SW480 (cell line): Measurements from ENCODE around the gene CDH13.

Experiments
- DNase-seq: peaks from one replicate; pipeline ENCODE4 v3.0.0-alpha.2; 2016; ENCODE audit warnings: low spot score

Gene CDH13

DNA sequence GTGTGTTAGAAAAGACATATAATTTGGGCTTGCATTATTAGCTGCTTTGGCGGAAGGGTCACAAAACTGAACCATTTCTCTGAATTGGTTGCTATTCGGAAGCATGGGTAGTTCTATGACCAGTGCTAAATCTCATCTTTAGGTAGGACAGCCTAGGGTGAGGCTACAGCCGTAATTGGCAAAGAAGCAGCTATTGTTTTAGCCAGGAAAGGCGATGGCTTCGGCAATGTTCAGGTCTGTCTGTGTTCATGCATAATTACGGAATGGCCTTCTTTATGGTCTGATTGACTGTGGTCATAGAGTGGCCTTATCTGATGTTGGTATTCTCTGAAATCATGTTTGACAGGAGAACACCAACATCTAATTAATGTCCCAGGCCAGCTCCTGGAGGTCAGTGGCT lies 812.6 kb downstream of the CDH13 start:
- no peak for DNase-seq

DNA sequence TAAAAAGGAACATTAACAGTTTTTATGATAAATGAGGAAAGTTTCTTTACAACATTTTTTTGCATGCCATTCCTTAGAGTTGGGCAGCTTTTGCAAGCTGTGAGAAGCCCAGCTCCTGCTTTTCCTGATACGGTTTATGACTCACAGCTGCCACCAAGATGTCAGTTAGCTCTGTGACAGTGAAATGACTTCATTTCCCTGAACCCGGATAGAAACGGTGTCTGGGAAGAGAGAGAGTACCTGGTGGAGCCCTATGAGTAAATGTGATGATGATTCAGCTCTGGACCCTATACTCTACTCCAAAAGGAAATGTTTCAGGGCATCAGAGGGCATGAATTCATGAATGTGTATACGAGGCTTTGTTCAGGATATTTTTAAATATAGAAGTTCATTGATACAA lies 814.7 kb downstream of the CDH13 start:
- no peak for DNase-seq

- DNase-seq: no peak
Measured at GRCh38 chr16:83443972-83444371, 817.2 kb downstream of the CDH13 start.

DNA sequence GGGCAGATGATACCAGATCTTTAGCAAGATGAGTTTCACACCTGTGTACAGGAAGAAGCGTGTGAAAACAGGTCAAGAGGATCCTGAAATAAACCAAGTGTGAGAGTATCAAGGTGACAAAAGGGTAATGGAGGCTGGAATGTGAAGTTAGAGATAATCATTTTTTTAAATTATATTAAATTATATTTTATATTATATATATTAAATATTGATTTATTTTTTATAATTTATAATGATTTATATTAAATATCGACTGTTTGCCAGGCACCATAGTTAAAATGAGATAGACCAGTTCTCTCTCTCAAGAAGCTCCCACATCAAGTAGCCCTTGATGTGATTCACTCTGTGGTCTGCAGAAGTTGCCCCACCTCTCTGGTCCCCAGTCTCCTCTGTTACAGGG lies 820.8 kb downstream of the CDH13 start:
- DNase-seq: no peak

DNA sequence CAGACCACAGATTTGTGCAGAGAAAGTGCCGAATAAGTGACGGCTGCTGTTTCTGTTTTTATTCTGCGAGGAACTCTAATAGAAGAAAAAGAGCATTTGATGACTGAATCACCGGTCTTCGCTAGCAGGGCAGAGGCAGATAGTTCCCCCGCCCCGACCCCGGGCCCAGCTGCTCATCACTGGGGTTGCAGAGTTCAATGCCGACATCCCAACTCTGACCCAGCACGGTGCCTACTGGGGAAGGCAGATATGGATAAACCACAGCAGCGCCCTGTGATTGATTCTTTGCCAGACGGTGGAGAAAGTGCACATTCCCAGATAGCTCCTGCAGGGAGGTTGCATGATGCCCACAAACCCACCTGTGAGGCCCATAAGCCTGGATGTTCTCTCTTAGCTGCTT lies 823.1 kb downstream of the CDH13 start:
- DNase-seq: no peak

DNA sequence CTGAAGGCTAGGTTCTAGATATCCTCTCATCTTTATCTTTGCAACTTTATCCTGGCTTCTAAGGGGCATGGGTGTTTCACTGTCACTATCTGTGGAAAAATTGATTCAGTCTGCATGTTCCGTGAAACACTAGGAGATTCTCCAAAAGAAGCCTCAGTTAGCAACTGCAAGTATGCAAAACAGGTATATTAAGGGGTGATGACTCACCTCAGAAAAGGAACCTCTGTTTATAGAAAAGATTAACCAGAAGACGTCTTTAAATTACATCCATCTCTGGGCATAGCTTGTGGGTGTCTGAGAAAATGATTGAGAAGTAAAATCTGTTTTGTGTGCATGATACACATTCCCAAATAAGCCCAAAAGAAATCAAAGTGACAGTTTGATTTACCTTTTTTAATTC lies 827.2 kb downstream of the CDH13 start:
- DNase-seq: no peak

GRCh38 chr16:83455716-83456115 lies 828.9 kb downstream of the CDH13 start:
- no peak for DNase-seq

GRCh38 chr16:83456934-83457333 lies 830.2 kb downstream of the CDH13 start:
- DNase-seq: no peak

DNA sequence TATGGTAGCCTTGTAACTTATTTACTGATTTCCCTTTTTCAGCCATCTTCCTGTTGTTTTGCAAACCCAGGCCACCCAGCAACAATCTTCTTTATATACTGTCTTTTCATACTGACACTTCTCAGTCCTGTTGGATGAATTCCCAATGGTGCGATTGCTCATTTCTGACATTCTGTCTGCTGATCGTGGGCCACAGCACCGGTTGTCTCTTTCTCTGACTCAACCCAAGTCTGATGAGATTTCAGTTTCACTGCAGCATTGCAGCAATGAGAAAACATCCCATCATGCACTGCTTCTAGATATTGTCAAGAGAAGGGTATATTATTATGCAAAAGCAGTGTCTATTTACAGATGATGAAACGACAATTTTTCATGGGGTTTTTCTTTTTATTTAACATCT lies 831.8 kb downstream of the CDH13 start:
- no peak for DNase-seq

DNA sequence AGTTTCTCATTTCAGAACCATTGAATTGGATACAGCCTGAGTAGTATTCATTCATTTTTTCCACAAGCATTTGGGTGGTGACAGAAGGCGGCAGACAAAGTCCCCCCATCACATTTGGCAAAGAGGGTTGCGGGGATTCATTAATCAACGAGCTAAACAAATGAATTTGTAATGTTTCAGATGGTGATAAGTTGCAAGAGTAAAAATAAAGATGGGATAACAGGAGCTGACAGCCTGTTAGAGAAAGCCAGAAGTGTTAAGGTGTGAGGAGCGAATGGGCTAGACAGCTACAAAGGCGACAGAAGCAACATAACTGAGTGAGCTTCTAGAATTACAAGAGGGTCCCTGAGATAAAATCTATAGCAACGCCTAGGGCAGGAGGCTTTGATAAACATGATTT lies 838.2 kb downstream of the CDH13 start:
- DNase-seq: no peak

- no peak for DNase-seq
Measured at GRCh38 chr16:83470416-83470815, 843.6 kb downstream of the CDH13 start.

- no peak for DNase-seq
Measured at GRCh38 chr16:83472776-83473501, 846.2 kb downstream of the CDH13 start.

DNA sequence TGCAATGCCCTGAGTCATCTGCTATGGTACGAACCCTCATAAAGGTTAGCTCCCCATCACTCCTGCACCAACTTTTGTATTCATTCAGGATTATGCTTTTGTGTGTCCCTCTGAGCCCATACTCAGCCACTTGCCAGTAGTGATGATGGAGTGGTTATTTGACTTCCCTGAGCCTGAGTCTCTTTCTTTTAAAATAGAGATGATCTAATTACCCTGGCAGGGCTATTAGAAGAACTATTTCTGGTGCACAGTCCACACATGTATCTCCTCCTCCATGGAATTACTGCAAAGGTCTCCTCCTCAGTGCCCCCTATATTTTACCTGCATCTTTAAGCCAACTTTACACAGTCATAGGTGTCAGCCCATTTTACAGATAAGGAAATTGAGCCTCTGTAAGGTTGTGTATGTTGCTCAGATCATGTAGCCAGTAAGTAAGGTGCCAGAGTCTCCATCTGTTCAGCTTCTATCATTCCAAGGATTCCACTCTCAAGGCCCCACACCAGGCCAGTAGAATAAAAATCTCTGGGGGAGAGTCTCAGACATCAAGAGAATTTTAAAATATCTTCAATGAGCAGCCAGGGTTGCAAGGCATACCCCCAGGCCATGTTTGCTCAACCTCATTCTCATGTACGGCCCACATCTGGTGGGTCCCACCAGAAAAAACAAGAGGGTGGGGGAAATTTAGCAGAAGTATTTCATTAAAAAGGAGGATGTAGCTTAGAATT lies 847.3 kb downstream of the CDH13 start:
- DNase-seq: no peak

DNA sequence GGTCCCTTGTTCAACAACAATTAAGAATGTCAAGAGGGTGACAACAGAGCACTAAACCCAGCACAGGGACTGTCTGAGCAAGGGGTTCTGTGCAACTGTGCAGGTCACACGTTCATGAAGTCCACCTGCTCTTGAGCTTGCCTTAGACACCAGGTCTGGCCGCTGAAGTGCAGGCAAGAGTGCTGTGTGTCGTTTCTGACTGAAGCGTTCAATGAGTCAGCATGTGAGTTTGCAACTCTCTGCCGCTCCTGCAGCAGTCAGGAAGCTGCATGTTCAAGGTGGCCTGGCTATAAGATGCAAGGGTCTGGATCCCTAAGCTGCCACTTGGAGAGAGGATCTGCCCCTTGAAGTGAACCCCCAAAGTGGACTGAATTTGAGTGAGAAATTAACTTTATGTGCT lies 848.3 kb downstream of the CDH13 start:
- DNase-seq: no peak

DNA sequence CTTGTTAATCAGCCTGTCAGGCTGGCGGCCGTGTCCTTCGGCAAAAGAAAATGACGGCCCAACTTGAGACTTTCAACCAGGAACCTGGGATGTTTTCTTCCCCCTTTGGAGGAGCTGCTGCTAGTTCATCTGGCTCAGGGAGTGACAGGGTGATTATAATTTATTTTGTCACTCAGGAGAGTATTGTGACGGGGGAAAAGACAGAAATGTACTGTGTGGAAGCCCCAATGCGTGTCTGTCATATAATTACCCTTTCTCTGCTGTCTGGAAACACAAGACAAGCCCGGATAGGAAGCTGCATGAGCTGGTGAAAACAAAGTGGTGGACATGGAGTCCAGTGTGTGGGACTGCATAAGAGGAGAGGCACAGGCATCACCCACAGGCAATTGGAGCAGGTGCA lies 854.8 kb downstream of the CDH13 start:
- no peak for DNase-seq

GRCh38 chr16:83482545-83483162 lies 855.9 kb downstream of the CDH13 start:
- no peak for DNase-seq

- DNase-seq: no peak
Measured at GRCh38 chr16:83490073-83490472, 863.3 kb downstream of the CDH13 start.

DNA sequence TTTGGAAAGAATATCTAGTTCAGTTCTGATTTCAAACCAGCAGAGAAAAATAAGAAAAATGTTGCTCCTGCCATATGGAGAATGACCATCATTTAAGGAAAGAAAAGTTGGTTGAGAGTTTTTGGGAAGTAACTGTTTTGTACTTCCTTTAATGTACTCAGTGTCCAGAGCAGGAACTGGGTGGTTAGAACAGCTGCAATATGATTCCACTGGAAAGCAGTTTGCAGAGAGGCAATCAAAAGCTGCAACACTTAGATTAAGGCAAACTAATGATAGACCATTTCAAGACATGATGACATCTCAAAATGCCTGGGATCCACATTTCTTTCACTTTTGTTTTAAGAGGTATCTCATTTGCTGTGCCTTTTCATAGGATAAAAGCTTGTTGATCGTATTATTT lies 867.7 kb downstream of the CDH13 start:
- DNase-seq: no peak

DNA sequence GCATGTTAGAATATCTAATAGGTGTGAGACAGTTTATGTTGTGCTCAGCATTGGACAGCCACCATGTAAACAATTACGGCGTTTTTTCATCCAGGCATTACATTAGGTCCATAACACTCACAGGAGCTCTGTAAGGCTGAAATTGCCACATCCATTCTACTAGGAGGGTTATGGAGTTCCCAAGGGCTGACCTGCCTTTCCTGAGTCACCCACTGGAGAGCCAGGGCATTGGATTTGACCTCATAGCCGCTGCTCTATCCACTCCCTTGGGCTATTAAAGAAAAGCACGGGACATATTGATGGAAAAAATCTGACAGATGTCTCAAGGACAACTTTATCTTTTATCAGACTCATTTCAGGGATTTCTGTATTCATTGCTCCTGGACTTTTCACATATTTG lies 874.7 kb downstream of the CDH13 start:
- no peak for DNase-seq

DNA sequence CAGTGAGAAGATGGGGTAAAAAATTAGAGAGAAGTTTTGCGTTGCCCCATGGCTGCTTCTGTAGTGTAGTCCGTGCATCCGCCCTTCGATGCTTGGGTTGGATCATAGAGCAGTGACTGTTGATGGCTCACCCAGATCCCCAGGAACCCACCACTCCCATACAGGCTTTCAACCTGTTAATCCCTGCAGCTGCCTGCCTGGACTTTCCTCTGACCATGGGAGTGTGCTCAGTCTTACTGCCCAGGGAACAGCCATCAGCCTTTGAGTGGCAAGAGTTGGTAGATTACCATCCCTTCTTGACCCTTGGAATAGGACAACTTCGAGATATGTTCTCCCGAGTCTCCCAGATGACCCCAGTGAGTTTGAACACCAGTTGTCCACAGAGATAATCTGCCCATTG lies 881.5 kb downstream of the CDH13 start:
- DNase-seq: no peak

DNA sequence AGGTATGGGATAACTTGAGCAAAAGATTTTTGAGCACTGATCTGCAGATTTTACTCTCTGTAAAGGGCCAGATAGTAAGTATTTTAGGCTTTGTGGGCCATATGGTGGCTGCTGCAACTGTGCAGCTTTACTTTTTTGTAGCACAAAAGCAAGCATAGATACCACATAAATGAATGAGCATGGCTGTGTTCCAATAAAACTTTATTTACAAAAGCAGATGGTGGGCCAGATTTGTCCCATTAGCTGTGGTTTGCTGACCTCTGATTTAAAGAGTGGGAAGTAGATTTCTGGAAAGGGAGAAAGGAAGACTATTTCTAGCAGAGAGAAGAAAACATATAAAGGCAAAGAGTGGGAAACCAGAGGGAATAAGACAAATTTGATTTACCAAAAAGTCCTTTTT lies 882.5 kb downstream of the CDH13 start:
- no peak for DNase-seq

DNA sequence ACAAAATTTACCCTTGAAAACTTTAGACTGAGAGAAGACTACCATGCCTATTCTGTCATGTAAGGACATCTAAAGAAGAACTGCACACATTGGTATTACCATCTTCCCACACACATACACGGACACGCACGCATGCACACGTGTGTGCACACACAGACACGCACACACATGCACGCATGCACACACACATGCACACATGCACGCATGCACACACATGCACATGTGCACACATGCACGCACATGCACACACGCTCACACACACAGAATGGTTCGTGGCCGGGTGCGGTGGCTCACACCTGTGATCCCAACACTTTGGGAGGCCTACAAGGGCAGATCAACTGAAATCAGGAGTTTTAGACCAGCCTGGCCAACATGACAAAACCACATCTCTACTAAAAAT lies 884.1 kb downstream of the CDH13 start:
- DNase-seq: no peak

- DNase-seq: peak; percentile 33
Measured at GRCh38 chr16:83513008-83513755, 886.4 kb downstream of the CDH13 start.
